SIG-M5 (cell line): ENCODE data around the gene PIK3AP1.
"Not testable (repeated sequence)": the region's sequence is repeated elsewhere in the genome, so short reads cannot be mapped to it uniquely, and the experiment has no call there.

Experiments
- DNase-seq: peaks from one replicate; lab custom pipeline; 2025; lab: John Stamatoyannopoulos, UW

PIK3AP1 gene

DNA sequence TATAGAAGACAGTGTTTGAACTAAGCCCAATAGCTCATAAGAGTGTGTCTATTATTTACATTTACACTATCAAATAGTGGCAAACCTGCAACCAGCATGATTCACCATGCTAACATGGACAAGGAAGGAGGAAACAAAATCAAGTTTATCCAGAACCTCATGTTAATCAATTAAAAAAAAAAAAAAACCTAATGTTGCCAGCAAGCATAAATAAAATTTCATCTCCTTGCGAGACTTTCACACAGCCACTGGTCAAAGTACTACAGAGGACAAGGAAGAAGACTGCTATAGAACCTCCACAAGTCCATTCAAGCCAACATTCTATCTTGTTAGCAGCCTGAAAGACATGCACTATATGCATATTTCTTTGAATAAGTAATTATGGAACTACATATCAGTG, 143.2 kb downstream of the PIK3AP1 start:
- DNase-seq: no peak

DNA sequence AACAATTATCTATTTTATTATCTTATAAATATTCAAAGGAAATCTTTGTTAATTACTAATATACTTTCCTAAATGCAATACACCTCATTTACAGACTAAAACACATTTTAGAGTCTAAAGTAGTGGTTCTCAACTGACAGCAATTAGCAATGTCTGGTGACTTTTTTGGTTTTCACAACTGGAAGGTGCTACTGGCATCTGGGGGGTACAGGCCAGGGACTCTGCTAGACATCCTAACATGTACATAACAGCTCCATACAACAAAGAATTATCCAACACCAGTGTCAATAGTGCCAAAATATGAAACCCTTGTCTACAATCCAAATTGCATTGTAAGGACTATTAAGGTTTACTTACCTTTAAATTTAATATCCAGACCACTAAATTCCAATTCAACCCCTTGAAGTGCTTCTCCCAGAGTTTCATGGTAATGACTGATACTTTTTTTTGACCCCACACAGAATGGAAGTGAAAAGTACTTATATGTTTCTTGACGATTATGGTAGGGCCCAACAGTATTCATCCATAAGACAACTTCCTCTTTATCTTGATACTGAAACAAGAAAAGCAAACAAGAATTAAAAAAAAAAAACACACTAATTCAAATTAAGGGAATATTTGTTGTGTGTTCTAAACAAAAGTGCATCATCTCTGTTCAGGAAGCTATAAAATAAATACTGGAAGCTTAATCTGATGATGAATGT, 143.9 kb downstream of the PIK3AP1 start:
- DNase-seq: no peak

DNA sequence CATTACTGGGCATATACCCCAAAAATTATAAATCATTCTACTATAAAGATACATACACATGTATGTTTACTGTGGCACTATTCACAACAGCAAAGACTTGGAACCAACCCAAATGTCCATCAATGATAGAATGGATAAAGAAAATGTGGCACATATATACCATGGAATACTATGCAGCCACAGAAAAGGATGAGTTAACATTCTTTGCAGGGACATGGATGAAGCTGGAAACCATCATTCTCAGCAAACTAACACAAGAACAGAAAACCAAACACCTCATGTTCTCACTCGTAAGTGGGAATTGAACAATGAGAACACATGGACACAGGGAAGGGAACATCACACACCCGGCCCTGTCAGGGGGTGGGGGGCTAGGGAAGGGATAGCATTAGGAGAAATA, 145.8 kb downstream of the PIK3AP1 start:
- DNase-seq: not testable (repeated sequence)

DNA sequence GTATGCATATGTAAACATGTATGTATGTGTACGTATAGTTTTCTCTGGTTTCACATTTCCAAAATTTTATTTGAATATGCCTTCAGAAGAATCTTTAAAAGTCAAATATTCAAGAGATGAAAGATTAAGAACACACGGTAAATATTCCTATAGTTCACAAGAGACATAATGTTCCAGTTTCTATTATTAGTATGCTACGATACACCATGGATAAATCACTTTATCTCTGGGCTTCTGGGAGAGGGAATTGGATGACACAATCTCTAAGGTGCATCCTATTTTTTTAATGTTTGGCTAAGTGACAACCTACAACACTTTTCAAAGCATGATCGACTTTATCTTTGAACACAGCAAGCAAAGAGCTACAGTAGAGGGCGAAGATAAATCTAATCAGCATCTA, 147.3 kb downstream of the PIK3AP1 start:
- no peak for DNase-seq

DNA sequence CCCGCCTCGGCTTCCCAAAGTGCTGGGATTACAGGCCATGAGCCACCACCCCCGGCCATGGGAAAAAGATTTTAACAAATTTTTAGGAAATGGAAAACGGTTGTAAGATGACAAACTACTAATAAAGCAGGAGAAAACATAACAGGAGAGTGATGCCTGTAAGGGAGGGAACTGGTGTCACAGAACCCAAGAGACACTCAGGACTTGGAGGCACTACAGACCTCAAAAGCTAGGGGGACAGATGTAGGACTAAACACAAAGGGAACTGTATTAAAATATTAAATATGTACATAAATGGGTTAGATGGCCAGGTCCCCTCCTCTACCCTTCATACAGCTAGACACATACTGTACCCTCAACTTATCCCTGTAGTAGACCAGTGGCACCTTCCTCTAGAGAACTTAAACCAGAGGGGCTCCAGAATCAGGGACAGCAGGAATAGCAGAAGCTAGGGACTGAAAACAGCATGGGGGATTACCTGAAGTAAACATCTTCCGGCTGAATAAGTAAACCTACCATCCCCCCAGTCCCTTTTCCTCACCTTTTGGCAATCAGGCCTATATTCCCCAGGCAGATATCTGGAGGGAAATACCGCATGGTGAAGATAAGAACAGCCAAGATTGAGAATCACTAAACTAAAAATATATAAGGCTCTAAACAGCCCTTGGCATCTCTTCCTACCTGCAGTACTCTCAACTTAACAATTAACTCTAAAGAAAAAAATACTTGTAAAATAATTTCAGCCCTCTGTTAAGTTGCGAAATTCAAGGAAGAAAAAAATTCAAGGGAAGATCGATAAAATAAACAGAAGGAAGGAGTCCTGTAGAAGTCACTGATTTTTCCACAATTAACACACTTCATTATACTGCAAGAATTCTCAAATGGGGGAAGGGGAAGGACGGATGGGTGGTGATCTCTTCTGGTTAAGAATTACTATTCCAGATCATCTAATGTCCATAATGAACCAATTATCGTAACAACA, 149.0 kb downstream of the PIK3AP1 start:
- DNase-seq: no peak

DNA sequence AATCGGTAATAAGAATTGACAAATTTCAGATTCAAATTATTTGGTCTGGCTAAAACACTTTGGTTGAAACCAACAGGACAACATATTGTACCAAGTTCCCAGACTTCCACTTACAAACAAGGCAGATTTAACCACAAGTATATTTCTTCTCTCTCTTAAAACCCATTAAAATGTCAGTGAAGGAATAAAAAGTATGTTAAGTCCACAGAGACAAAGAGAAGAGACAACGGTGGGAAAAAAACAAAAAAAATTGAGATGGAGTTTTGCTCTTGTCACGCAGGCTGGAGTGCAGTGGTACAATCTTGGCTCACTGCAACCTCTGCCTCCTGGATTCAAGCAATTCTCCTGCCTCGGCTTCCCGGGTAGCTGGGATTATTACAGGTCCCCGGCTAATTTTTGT, 149.8 kb downstream of the PIK3AP1 start:
- DNase-seq: no peak

DNA sequence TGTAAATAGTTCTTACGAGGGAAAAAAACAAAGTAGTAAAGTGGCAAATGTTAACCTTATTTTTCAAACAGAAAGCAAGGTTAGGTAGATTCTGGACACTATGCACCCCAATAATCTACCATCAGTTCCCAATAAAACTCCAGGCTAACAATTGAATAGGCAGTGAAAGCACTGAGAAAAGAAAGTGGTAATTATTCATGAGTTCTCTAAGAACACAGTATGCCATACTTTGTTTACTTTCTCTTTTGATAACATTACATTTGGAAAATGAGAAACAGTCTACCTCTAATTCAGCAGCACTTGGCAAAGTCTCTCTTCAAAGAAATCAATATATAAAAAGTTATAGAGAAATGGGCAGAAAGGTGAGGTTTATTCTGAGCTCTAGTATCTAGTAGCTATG, 151.9 kb downstream of the PIK3AP1 start:
- no peak for DNase-seq

DNA sequence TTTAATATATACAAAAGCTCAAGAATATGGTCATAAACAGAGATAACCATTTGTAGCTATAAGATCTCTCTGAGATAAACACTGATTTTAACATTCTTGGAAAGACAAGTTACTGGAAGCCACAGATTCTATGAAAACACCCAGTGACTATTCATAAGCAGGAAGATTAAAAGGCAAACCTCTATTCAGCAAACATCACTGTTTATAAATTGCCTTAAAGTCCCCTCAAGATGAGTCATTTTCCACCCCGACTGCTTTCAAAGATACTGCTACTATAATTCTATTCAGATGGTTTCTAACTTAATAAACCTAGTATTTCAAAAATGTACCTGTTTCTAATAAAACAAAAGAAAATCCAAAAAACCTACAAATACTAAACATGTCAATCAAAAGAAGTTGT, 154.5 kb downstream of the PIK3AP1 start:
- no peak for DNase-seq

DNA sequence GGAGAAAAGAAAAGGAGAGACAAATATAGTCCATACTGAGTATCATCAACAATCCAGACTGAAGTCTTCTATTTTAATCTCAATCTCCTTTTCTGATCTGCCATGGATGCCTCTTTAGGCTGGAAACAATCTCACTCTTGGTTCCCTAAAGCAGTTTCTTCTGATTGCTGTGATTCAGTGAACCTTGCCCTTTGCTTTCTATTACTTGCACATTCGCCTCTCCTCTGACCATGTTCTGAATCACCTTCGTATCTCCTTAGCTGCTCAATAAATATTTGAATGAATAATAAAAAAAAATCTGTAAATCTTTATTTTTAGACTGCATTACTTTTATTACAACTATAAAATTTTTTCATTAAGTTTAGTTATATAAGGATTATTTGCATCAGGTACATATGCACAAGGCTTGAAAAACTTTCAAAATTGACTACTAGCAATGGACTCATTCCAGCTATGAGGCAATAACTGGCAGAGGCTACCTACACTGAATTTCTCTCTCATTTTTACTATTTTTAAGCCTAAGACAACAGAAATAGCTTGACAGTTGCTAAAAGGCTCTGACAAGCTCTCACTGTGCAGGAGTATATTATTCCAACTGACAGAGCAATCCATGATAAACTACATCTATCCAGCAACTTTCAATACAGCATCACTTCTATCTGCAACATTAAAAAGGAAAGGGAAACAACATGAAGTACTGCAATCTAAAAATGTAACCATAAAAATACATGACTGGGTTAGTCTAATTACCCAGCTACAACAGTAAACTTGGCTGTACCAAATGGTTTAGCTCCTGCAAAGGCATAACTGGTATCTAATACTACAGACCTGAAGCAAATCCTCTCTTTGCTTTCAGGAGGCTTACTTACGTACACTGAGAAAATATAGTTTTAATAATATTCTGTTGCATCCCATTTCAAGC, 159.1 kb downstream of the PIK3AP1 start:
- no peak for DNase-seq

DNA sequence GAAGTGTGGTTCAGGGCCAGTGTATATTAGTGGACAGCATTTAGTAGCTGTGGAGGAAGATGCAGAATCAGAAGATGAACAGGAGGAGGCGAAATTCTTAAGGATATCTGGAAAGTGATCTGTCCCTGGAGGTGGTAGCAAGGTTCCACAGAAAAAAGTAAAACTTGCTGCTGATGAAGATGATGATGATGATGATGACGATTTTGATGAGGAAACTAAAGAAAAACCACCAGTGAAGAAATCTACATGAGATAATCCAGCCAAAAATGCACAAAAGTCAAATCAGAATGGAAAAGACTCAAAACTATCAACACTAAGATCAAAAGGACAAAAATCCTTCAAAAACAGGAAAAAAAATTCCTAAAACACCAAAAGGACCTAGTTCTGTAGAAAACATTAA, 159.8 kb downstream of the PIK3AP1 start:
- DNase-seq: no peak

DNA sequence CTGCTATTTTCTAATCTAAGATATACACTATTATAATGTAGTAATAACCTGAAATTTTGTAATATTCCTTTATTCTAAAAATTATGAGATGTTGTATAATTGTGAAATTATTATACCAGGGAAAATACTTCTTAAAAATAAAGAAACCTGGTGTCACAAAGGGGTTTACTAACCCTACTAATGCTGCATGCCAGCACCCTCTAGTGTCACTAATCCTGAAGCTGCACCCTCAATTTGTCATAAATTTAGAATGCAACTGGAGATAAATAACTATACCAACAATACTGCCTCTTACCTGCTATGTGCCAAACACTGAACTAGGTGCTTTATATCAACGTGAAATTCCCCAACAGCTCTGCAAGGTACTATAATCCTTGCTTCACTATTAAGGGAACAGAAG, 164.3 kb downstream of the PIK3AP1 start:
- DNase-seq: no peak

DNA sequence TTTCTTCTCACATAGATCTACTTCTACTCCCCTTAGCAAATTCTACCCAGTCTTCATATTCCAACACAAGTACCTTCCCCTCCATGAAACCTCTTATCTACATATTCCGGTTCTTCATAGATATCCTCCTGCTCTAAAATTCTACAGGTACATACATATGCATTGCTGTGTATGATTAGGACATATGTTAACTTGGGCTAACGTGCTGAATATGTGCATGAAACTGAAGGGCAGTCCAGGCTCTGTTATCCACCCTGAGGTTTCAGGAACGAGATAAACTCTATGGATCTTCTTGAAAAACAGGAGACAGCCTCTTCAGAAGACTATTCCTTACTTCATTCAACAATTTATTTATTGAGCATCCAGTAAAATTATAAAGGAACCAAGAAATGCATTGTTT, 165.0 kb downstream of the PIK3AP1 start:
- DNase-seq: no peak

DNA sequence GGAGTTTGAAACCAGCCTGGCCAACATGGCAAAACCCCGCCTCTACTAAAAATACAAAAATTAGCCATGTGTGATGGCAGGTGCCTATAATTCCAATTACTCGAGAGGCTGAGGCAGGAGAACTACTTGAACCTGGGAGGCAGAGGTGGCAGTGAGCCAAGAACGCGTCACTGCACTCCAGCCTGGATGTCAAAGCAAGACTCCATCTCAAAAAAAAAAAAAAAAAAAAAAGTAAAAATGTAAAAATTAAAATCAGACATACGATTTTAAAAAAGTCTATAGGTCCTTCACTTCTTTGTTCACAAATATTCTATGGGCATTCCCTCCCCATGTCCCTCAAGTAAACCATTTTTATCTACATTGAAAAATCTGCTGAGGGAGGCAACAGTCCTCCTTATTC, 171.7 kb downstream of the PIK3AP1 start:
- DNase-seq: no peak

DNA sequence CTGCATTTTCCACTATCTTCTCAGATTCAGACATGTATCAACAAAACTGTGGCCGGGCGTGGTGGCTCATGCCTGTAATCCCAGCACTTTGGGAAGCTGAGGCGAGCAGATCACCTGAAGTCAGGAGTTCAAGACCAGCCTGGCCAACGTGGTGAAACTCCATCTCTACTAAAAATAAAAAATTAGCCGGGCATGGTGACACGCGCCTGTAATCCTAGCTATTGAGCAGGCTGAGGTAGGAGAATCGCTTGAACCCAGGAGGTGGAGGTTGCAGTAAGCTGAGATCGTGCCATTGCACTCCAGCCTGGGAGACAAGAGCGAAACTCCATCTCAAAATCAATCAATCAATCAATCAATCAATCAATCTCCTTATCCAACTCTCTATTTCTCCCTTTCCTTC, 174.8 kb downstream of the PIK3AP1 start:
- DNase-seq: not testable (repeated sequence)
